Measurements from ENCODE around the gene CAMK1D.
"Not testable (repeated sequence)": the region's sequence is repeated elsewhere in the genome, so short reads cannot be mapped to it uniquely, and the experiment has no call there.

CAMK1D gene

GRCh38 chr10:12353399-12354242, 4.3 kb downstream of the CAMK1D start:
- H3K27me3 Mint-ChIP-seq (ENCODE audit: low read depth): peaks cover 67% of the 10 kb centered on the region
- peak overlapping the region in 1 of 3 experiments; percentile 27 for H3K4me3 Mint-ChIP-seq
- H3K9me3 Mint-ChIP-seq: no peaks in the 10 kb centered on the region
- peaks cover 26% of the 10 kb centered on the region for H3K4me1 Mint-ChIP-seq
- no peak overlapping the region for H3K27ac Mint-ChIP-seq
- no peak for TF ChIP-seq CTCF (IDR thresholded peaks at IDR 0.05; ENCODE audit: unreplicated experiment in 3 of 3)
- no peaks in the 10 kb centered on the region for H3K36me3 Mint-ChIP-seq (ENCODE audit: low read depth)

- H3K27ac Mint-ChIP-seq; H3K9me3 Mint-ChIP-seq; H3K36me3 Mint-ChIP-seq (ENCODE audit: low read depth); H3K4me3 Mint-ChIP-seq: not testable (repeated sequence)
- Mint-ChIP-seq H3K4me1 (peaks cover 31% of the 10 kb centered on the region), H3K27me3 (ENCODE audit: low read depth) (peaks cover 69% of the 10 kb centered on the region)
Observed at GRCh38 chr10:12354696-12355095, 5.3 kb downstream of the CAMK1D start.

- H3K27ac Mint-ChIP-seq: no peak overlapping the region
- peaks cover 70% of the 10 kb centered on the region for H3K27me3 Mint-ChIP-seq (ENCODE audit: low read depth)
- peaks cover 28% of the 10 kb centered on the region for H3K4me1 Mint-ChIP-seq
- TF ChIP-seq CTCF (IDR thresholded peaks at IDR 0.05; ENCODE audit: unreplicated experiment in 3 of 3): no peak
- H3K9me3 Mint-ChIP-seq: no peaks in the 10 kb centered on the region
- H3K4me3 Mint-ChIP-seq: no peak overlapping the region
- H3K36me3 Mint-ChIP-seq (ENCODE audit: low read depth): no peaks in the 10 kb centered on the region
Observed at GRCh38 chr10:12355384-12355783, 6.0 kb downstream of the CAMK1D start.

GRCh38 chr10:12357525-12358151, 8.3 kb downstream of the CAMK1D start:
- TF ChIP-seq CTCF (IDR thresholded peaks at IDR 0.05; ENCODE audit: unreplicated experiment in 3 of 3): no peak
- H3K36me3 Mint-ChIP-seq (ENCODE audit: low read depth): no peaks in the 10 kb centered on the region
- H3K27me3 Mint-ChIP-seq (ENCODE audit: low read depth): peaks cover 65% of the 10 kb centered on the region
- no peaks in the 10 kb centered on the region for H3K9me3 Mint-ChIP-seq
- H3K27ac Mint-ChIP-seq: no peak overlapping the region
- peaks cover 22% of the 10 kb centered on the region for H3K4me1 Mint-ChIP-seq
- H3K4me3 Mint-ChIP-seq: no peak overlapping the region

- TF ChIP-seq CTCF (IDR thresholded peaks at IDR 0.05; ENCODE audit: unreplicated experiment in 3 of 3): no peak
- peak overlapping the region in 1 of 3 experiments; percentile 33 for H3K27ac Mint-ChIP-seq
- H3K27me3 Mint-ChIP-seq (ENCODE audit: low read depth): peaks cover 51% of the 10 kb centered on the region
- H3K9me3 Mint-ChIP-seq: no peaks in the 10 kb centered on the region
- no peaks in the 10 kb centered on the region for H3K36me3 Mint-ChIP-seq (ENCODE audit: low read depth)
- no peak overlapping the region for H3K4me3 Mint-ChIP-seq
- H3K4me1 Mint-ChIP-seq: peaks cover 22% of the 10 kb centered on the region
Observed at GRCh38 chr10:12358863-12359564, 9.7 kb downstream of the CAMK1D start.

- no peaks in the 10 kb centered on the region for H3K9me3 Mint-ChIP-seq
- H3K27ac Mint-ChIP-seq: no peak overlapping the region
- peaks cover 44% of the 10 kb centered on the region for H3K27me3 Mint-ChIP-seq (ENCODE audit: low read depth)
- H3K4me1 Mint-ChIP-seq: peaks cover 18% of the 10 kb centered on the region
- no peak for TF ChIP-seq CTCF (IDR thresholded peaks at IDR 0.05; ENCODE audit: unreplicated experiment in 3 of 3)
- H3K36me3 Mint-ChIP-seq (ENCODE audit: low read depth): no peaks in the 10 kb centered on the region
- H3K4me3 Mint-ChIP-seq: no peak overlapping the region
Observed at GRCh38 chr10:12360461-12360860, 11.1 kb downstream of the CAMK1D start.

GRCh38 chr10:12361115-12361514, 11.8 kb downstream of the CAMK1D start:
- not testable (repeated sequence) for H3K9me3 Mint-ChIP-seq; H3K4me3 Mint-ChIP-seq; H3K36me3 Mint-ChIP-seq (ENCODE audit: low read depth); H3K27ac Mint-ChIP-seq
- Mint-ChIP-seq H3K4me1 (peaks cover 15% of the 10 kb centered on the region), H3K27me3 (ENCODE audit: low read depth) (peaks cover 40% of the 10 kb centered on the region)
